ENCODE measurements around the gene MYH9.
A peak's percentile ranks its signal among the peaks of the same experiment; 100 is the strongest.
"Not testable (repeated sequence)": the region's sequence is repeated elsewhere in the genome, so short reads cannot be mapped to it uniquely, and the experiment has no call there.

The MYH9 gene

GRCh38 chr22:36431977-36432376, 44.2 kb upstream of the MYH9 start:
- Histone ChIP-seq H3K27me3 (ENCODE audit: insufficient read depth, poor library complexity, severe bottlenecking) (no peaks in the 10 kb centered on the region), H3K9me3 (ENCODE audit: severe bottlenecking) (no peaks in the 10 kb centered on the region), H3K4me3 (ENCODE audit: severe bottlenecking) (no peak overlapping the region), H3K27ac (ENCODE audit: poor library complexity, severe bottlenecking) (no peak overlapping the region), H3K4me1 (ENCODE audit: insufficient read depth, poor library complexity, severe bottlenecking) (peaks cover 10% of the 10 kb centered on the region), H3K36me3 (ENCODE audit: low read depth) (no peaks in the 10 kb centered on the region)
- TF ChIP-seq CTCF (IDR thresholded peaks at IDR 0.05; ENCODE audit: poor library complexity, severe bottlenecking) = no peak
- ATAC-seq (ENCODE audit: low read depth) = no peak
- no peak for DNase-seq (ENCODE audit: low spot score)

GRCh38 chr22:36430863-36431262, 43.1 kb upstream of the MYH9 start:
- no peak overlapping the region for H3K27ac ChIP-seq (ENCODE audit: poor library complexity, severe bottlenecking)
- no peak for DNase-seq (ENCODE audit: low spot score)
- no peak for ATAC-seq (ENCODE audit: low read depth)
- H3K36me3 ChIP-seq (ENCODE audit: low read depth) = no peaks in the 10 kb centered on the region
- peaks cover 10% of the 10 kb centered on the region for H3K4me1 ChIP-seq (ENCODE audit: insufficient read depth, poor library complexity, severe bottlenecking)
- TF ChIP-seq CTCF (IDR thresholded peaks at IDR 0.05; ENCODE audit: poor library complexity, severe bottlenecking) = no peak
- no peaks in the 10 kb centered on the region for H3K27me3 ChIP-seq (ENCODE audit: insufficient read depth, poor library complexity, severe bottlenecking)
- no peaks in the 10 kb centered on the region for H3K9me3 ChIP-seq (ENCODE audit: severe bottlenecking)
- no peak overlapping the region for H3K4me3 ChIP-seq (ENCODE audit: severe bottlenecking)

GRCh38 chr22:36427952-36428351, 40.2 kb upstream of the MYH9 start:
- not testable (repeated sequence) for H3K36me3 ChIP-seq (ENCODE audit: low read depth); H3K27ac ChIP-seq (ENCODE audit: poor library complexity, severe bottlenecking); DNase-seq (ENCODE audit: low spot score); H3K27me3 ChIP-seq (ENCODE audit: insufficient read depth, poor library complexity, severe bottlenecking); H3K9me3 ChIP-seq (ENCODE audit: severe bottlenecking); H3K4me1 ChIP-seq (ENCODE audit: insufficient read depth, poor library complexity, severe bottlenecking); H3K4me3 ChIP-seq (ENCODE audit: severe bottlenecking); ATAC-seq (ENCODE audit: low read depth)

- Histone ChIP-seq H3K9me3 (ENCODE audit: severe bottlenecking) (no peaks in the 10 kb centered on the region), H3K27me3 (ENCODE audit: insufficient read depth, poor library complexity, severe bottlenecking) (no peaks in the 10 kb centered on the region), H3K27ac (ENCODE audit: poor library complexity, severe bottlenecking) (no peak overlapping the region), H3K36me3 (ENCODE audit: low read depth) (no peaks in the 10 kb centered on the region), H3K4me1 (ENCODE audit: insufficient read depth, poor library complexity, severe bottlenecking) (no peaks in the 10 kb centered on the region), H3K4me3 (ENCODE audit: severe bottlenecking) (no peak overlapping the region)
- ATAC-seq (ENCODE audit: low read depth) (no peak), DNase-seq (ENCODE audit: low spot score) (no peak)
- TF ChIP-seq CTCF (IDR thresholded peaks at IDR 0.05; ENCODE audit: poor library complexity, severe bottlenecking) = no peak
These were observed 38.3 kb upstream of the MYH9 start for GRCh38 chr22:36425977-36426523.

GRCh38 chr22:36424901-36425579, 37.3 kb upstream of the MYH9 start:
- no peak for TF ChIP-seq CTCF (IDR thresholded peaks at IDR 0.05; ENCODE audit: poor library complexity, severe bottlenecking)
- no peaks in the 10 kb centered on the region for H3K27me3 ChIP-seq (ENCODE audit: insufficient read depth, poor library complexity, severe bottlenecking)

GRCh38 chr22:36424466-36424865, 36.7 kb upstream of the MYH9 start:
- not testable (repeated sequence) for H3K27ac ChIP-seq (ENCODE audit: poor library complexity, severe bottlenecking); H3K4me3 ChIP-seq (ENCODE audit: severe bottlenecking); H3K27me3 ChIP-seq (ENCODE audit: insufficient read depth, poor library complexity, severe bottlenecking); H3K36me3 ChIP-seq (ENCODE audit: low read depth); DNase-seq (ENCODE audit: low spot score); H3K4me1 ChIP-seq (ENCODE audit: insufficient read depth, poor library complexity, severe bottlenecking); H3K9me3 ChIP-seq (ENCODE audit: severe bottlenecking)
- peak; percentile 42; the same call in 2 of the 3 replicates for ATAC-seq (ENCODE audit: low read depth)

More at GRCh38 chr22:36424901-36425579, 37.3 kb upstream of the MYH9 start:
- DNase-seq (ENCODE audit: low spot score) (no peak), ATAC-seq (ENCODE audit: low read depth) (no peak)
- no peaks in the 10 kb centered on the region for H3K4me1 ChIP-seq (ENCODE audit: insufficient read depth, poor library complexity, severe bottlenecking)
- H3K27ac ChIP-seq (ENCODE audit: poor library complexity, severe bottlenecking) = no peak overlapping the region
- no peaks in the 10 kb centered on the region for H3K36me3 ChIP-seq (ENCODE audit: low read depth)
- H3K4me3 ChIP-seq (ENCODE audit: severe bottlenecking) = no peak overlapping the region
- no peaks in the 10 kb centered on the region for H3K9me3 ChIP-seq (ENCODE audit: severe bottlenecking)
